Measurements from ENCODE around the gene ACTL8.

ACTL8 gene

DNA sequence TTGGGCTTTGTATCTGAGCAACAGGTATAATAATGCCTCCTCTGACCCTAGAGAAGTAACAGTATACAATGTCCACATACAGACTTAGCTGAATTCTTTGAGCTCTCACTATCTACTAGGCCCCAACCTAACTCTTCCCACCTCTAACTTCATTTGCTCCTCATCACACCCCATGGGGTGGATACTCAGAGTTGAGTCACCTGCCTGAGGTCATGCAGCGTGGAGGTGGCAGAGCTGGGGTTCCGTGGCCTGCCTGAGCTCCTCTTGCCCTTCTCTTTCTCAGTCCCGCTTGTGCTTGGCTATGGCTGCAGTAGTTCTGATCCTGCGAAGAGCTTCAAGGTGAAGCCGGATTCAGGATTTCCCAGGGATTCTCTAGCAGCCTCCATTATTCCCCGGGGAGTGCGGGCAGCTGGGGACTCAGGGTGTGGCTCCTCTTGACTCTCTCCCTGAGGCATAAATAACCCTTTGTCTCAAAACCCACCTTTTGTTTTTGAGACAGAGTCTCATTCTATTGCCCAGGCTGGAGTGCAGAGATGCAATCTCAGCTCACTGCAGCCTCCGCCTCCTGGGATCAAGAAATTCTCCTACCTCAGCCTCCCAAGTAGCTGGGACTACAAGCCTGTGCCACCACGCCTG, 29.9 kb upstream of the ACTL8 start:
- H3K36me3 ChIP-seq (replicated peaks; ENCODE audit: low read depth, low read length) = no peaks in the 10 kb centered on the region
- no peaks in the 10 kb centered on the region for H3K4me1 ChIP-seq (ENCODE audit: low read length)
- H3K27me3 ChIP-seq (ENCODE audit: low read depth, low read length) = no peaks in the 10 kb centered on the region
- no peak overlapping the region for H3K4me2 ChIP-seq (ENCODE audit: low read length)
- H3K27ac ChIP-seq (ENCODE audit: low read length) = no peak overlapping the region
- no peaks in the 10 kb centered on the region for H3K79me2 ChIP-seq (ENCODE audit: low read length)
- TF ChIP-seq EZH2phosphoT487 (IDR thresholded peaks at IDR 0.05; ENCODE audit: low read depth) = no peak
- TF ChIP-seq, protein P1, sequence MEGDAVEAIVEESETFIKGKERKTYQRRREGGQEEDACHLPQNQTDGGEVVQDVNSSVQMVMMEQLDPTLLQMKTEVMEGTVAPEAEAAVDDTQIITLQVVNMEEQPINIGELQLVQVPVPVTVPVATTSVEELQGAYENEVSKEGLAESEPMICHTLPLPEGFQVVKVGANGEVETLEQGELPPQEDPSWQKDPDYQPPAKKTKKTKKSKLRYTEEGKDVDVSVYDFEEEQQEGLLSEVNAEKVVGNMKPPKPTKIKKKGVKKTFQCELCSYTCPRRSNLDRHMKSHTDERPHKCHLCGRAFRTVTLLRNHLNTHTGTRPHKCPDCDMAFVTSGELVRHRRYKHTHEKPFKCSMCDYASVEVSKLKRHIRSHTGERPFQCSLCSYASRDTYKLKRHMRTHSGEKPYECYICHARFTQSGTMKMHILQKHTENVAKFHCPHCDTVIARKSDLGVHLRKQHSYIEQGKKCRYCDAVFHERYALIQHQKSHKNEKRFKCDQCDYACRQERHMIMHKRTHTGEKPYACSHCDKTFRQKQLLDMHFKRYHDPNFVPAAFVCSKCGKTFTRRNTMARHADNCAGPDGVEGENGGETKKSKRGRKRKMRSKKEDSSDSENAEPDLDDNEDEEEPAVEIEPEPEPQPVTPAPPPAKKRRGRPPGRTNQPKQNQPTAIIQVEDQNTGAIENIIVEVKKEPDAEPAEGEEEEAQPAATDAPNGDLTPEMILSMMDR (IDR thresholded peaks at IDR 0.05; ENCODE audit: low read depth, low read length) = no peak
- no peak overlapping the region for H3K4me3 ChIP-seq (ENCODE audit: low read length)
- no peak overlapping the region for H3K9ac ChIP-seq (ENCODE audit: low read length)
- no peak overlapping the region for H2AFZ ChIP-seq (ENCODE audit: low read depth, low read length)
- no peaks in the 10 kb centered on the region for H3K9me3 ChIP-seq (ENCODE audit: insufficient read depth, low read length)
- no peaks in the 10 kb centered on the region for H4K20me1 ChIP-seq (ENCODE audit: insufficient read depth, low read length)

DNA sequence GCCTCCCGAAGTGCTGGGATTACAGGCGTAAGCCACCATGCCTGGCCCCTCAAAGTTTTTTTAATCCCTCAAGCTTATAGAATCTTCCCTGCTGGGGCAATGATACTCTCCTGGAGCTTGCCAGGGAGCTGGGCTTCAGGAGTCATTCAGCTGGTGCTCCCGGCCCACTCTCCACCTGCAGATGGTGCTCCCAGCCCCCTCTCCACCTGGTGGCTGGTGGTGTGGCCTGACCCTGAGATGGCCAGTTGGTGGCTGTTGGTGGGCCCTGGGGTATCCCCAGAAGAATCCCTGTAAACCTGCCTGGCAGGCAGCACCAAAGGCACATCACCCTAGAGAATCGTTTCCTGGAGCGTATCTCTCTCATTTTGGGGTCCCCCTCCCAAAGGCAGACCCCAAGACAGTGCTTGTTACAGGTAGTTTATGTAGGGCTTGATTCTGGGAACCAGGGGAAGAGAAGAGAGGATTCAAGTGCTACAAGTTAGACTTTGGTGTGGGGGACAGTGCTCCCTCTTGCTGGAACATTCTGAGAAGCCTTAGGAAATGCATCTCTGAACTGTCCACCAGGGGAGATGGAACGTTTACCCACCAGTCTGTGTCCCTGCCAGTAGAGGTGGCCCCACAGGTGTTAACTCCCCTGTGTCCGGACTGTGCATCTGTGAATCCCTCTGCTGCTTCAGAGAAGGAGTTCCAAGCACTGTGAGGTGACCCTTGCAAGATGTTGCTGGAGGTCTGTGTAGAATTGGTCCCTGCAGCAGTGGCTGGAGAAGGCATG, 29.1 kb upstream of the ACTL8 start:
- Histone ChIP-seq H3K27me3 (ENCODE audit: low read depth, low read length) (no peaks in the 10 kb centered on the region), H3K4me3 (ENCODE audit: low read length) (no peak overlapping the region), H2AFZ (ENCODE audit: low read depth, low read length) (no peak overlapping the region), H3K79me2 (ENCODE audit: low read length) (no peaks in the 10 kb centered on the region), H3K36me3 (replicated peaks; ENCODE audit: low read depth, low read length) (no peaks in the 10 kb centered on the region), H4K20me1 (ENCODE audit: insufficient read depth, low read length) (no peaks in the 10 kb centered on the region), H3K9me3 (ENCODE audit: insufficient read depth, low read length) (no peaks in the 10 kb centered on the region), H3K27ac (ENCODE audit: low read length) (no peak overlapping the region), H3K4me2 (ENCODE audit: low read length) (no peak overlapping the region), H3K4me1 (ENCODE audit: low read length) (no peaks in the 10 kb centered on the region), H3K9ac (ENCODE audit: low read length) (no peak overlapping the region)
- TF ChIP-seq EZH2phosphoT487 (IDR thresholded peaks at IDR 0.05; ENCODE audit: low read depth) = no peak
- TF ChIP-seq, protein P1 (IDR thresholded peaks at IDR 0.05; ENCODE audit: low read depth, low read length) = no peak

DNA sequence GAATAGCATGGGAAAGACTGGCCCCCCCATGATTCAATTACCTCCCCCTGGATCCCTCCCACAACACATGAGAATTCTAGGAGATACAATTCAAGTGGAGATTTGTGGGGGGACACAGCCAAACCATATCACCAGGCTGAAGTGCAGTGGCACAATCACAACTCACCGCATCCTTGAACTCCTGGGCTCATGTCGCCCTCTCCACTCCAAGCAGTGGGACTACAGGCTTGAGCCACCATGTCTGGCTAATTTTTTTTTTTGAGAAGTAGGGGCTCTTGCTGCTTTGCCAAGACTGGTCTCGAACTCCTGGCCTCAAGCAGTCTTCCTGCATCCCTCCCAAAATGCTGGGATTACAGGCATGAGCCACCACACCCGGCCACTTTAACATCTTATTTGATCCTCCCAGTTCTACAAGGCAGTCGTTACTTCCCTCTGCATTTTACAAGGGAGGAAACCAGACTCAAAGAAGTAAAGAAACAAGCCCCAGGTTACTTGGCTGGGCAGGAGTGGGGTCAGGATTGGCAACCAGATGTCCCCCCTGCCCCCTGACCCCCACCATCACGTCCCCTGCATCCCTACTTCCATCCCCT, 26.9 kb upstream of the ACTL8 start:
- Histone ChIP-seq H3K4me1 (ENCODE audit: low read length) (no peaks in the 10 kb centered on the region), H3K9me3 (ENCODE audit: insufficient read depth, low read length) (no peaks in the 10 kb centered on the region), H3K4me2 (ENCODE audit: low read length) (no peak overlapping the region), H3K36me3 (replicated peaks; ENCODE audit: low read depth, low read length) (no peaks in the 10 kb centered on the region), H4K20me1 (ENCODE audit: insufficient read depth, low read length) (no peaks in the 10 kb centered on the region), H3K9ac (ENCODE audit: low read length) (no peak overlapping the region), H3K79me2 (ENCODE audit: low read length) (no peaks in the 10 kb centered on the region), H2AFZ (ENCODE audit: low read depth, low read length) (no peak overlapping the region), H3K27me3 (ENCODE audit: low read depth, low read length) (no peaks in the 10 kb centered on the region), H3K27ac (ENCODE audit: low read length) (no peak overlapping the region), H3K4me3 (ENCODE audit: low read length) (no peak overlapping the region)
- TF ChIP-seq EZH2phosphoT487 (IDR thresholded peaks at IDR 0.05; ENCODE audit: low read depth) = no peak
- TF ChIP-seq, protein P1 (IDR thresholded peaks at IDR 0.05; ENCODE audit: low read depth, low read length) = no peak

DNA sequence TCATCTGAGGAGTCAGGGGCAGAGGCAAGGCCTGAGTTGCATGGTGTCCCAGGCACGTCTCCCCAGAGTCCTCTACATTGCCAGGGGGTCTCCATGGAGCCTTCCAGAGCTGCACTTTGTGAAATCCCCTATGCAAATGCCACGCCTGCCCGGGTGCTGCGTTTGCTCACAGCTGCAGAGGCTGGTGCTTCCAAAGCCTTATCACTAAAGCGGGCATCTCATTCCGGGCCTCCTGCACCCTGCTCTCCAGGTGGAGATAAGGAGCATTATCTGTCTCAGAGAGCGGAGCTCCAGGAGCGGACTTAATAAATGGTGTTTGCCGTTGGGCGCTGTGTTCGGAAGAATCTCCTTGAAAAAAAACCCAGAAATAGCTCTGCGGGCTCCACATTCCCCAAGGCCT, 25.9 kb upstream of the ACTL8 start:
- Histone ChIP-seq H2AFZ (ENCODE audit: low read depth, low read length) (no peak overlapping the region), H3K4me2 (ENCODE audit: low read length) (no peak overlapping the region), H3K4me1 (ENCODE audit: low read length) (no peaks in the 10 kb centered on the region), H3K9me3 (ENCODE audit: insufficient read depth, low read length) (no peaks in the 10 kb centered on the region), H3K9ac (ENCODE audit: low read length) (no peak overlapping the region), H4K20me1 (ENCODE audit: insufficient read depth, low read length) (no peaks in the 10 kb centered on the region), H3K27me3 (ENCODE audit: low read depth, low read length) (no peaks in the 10 kb centered on the region), H3K4me3 (ENCODE audit: low read length) (no peak overlapping the region), H3K27ac (ENCODE audit: low read length) (no peak overlapping the region), H3K36me3 (replicated peaks; ENCODE audit: low read depth, low read length) (no peaks in the 10 kb centered on the region), H3K79me2 (ENCODE audit: low read length) (no peaks in the 10 kb centered on the region)
- TF ChIP-seq, protein P1 (IDR thresholded peaks at IDR 0.05; ENCODE audit: low read depth, low read length) = no peak
- no peak for TF ChIP-seq EZH2phosphoT487 (IDR thresholded peaks at IDR 0.05; ENCODE audit: low read depth)
